ENCODE data around the gene ZNF30.
"Not testable (repeated sequence)": the region's sequence is repeated elsewhere in the genome, so short reads cannot be mapped to it uniquely, and the experiment has no call there.

Gene ZNF30

DNA sequence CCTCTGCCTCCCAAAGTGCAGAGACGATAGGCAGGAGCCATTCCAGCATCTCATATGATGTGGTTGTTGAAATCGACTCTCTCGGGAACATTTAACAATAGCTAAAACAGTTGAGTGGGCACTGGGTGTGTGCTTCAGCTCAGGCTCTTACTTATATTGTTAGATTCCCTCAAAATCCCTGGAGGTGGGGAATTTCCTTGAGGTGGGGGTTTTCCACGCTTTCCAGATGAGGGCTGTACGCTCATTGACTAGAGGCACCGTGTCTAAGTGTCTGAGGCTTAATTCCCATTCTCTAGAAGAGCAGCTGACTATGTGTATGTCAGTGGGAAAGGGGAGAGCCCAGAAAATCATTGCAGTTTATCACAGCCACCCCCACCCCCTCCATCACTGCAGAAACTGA is 62.6 kb downstream of the ZNF30 start:
- DNase-seq: no peak

DNA sequence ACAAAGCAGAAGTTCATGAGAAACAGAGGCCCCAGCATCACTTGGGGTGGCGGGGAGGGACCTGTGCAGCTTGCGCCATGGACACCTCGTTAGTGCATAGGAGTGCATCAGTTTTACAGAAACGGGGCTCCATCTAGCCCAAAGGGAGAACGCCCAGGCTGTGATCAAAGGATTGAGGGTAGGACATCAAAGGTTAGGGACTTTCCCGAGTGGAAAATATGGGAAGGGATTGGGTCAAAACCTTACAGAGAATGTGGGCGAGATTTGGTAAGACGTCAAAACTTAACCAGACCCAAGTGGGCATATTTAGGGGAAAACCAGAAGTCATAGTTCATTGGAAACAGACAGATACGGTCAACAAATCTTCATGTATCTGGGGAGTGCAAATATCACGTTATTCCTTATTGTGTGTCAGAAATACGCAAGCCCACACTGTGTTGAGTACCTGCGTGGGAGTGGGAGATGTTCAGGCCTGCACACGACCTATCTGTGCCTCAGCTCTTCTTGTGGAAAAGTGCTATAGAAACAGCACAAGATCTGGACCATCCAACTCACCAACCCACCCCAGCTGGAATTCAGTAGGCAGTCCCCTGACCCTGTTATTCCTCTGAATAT is 64.0 kb downstream of the ZNF30 start:
- no peak for DNase-seq

DNA sequence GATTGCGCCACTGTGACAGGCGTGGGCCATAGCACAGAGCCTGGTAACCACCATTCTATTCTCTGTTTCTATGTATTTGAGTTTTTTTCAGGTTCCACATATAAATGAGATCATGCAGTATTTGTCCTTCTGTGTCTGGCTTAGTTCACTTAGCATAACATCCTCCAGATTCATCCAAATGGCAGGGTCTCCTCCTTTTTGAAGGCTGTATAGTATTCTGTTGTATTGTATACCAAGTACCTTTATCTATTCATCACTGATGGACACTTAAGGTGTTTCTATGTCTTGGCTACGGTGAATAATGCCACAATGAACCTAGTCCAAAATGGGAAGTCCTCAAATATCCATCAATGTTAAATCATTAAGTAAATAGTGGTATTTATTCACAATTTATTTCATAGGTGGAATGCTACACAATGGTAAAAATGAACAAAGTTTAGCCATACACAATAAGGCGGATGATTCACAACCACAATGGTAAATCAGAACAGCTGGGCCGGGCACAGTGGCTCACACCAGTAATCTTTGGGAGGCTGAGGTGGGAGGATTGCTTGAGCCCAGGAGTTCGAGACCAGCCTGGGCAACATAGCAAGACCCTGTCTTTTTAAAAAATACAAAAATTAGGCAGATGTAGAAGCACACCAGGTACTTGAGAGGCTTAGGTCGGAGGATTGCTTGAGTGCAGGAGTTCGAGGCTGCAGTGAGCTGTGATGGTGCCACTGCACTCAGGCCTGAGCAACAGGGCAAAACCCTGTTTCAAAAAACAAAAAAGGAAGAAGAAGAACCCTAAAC is 65.0 kb downstream of the ZNF30 start:
- no peak for DNase-seq

DNA sequence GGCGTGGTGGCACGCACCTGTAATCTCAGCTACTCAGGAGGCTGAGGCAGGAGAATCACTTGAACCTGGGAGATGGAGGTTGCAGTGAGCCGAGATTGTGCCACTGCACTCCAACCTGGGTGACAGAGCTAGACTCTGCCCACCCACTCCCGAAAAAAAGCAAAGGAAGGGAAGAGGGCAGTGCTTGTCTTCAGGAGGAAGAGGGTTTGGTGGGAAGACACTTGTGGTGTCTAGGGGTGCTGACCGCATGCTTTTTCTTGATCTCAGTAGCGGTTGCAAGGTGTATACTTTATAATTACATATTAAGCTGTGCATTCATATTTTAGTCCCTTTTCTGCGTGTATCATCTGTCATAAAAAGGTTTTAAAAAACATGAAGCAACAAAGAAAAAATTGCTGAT is 65.9 kb downstream of the ZNF30 start:
- not testable (repeated sequence) for DNase-seq

DNA sequence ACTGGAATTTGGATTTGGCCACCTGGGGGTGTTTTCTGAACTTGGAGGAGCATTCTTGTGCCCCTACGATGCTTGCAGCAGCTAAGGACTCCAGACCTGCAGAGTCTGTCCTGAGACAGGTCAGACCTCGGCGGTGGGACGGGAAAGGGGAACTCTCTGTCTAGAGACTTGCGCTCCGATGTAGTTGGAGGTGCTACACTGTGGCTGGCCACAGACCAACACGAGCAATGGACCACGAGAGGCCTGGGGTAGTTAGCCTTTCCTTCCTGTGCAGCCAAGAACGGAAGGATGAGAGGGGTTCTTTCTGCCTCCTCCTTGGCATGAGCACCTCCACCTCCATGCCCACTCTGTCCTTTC is 67.6 kb downstream of the ZNF30 start:
- no peak for DNase-seq
